GM21526 (cell line): Measurements from ENCODE around the gene DDX5.

Source experiments
- ATAC-seq: cut with Tn5 transposase; IDR thresholded peaks from one replicate; pipeline ENCODE4 v1.9.1; 2021; ENCODE audit warnings: moderate library complexity; ENCODE audit not compliant: unreplicated experiment, low FRiP score

Gene DDX5

GRCh38 chr17:64506201-64506575 is at the start of gene DDX5:
TSS of gene DDX5 (minus strand) at chr17:64506289. CDS start at chr17:64506119, 170 bp downstream.
- ATAC-seq, result peak; percentile 59

GRCh38 chr17:64555281-64555680 is 49.2 kb upstream of the DDX5 start:
- no peak for ATAC-seq

- ATAC-seq, result no peak
Observed at GRCh38 chr17:64554028-64554637, 48.0 kb upstream of the DDX5 start.

GRCh38 chr17:64551461-64551860 is 45.4 kb upstream of the DDX5 start:
- ATAC-seq, result no peak

- no peak for ATAC-seq
Observed at GRCh38 chr17:64547319-64547718, 41.2 kb upstream of the DDX5 start.

GRCh38 chr17:64546716-64547115 is 40.6 kb upstream of the DDX5 start:
- no peak for ATAC-seq

- ATAC-seq, result no peak
Observed at GRCh38 chr17:64544742-64545141, 38.7 kb upstream of the DDX5 start.

- ATAC-seq, result no peak
Observed at GRCh38 chr17:64540118-64540776, 34.2 kb upstream of the DDX5 start.

GRCh38 chr17:64538508-64539130 is 32.5 kb upstream of the DDX5 start:
- no peak for ATAC-seq

GRCh38 chr17:64537488-64537887 is 31.4 kb upstream of the DDX5 start:
- ATAC-seq, result no peak

- ATAC-seq, result no peak
Observed at GRCh38 chr17:64536913-64537312, 30.8 kb upstream of the DDX5 start.

GRCh38 chr17:64535357-64535756 is 29.3 kb upstream of the DDX5 start:
- no peak for ATAC-seq

GRCh38 chr17:64534187-64534586 is 28.1 kb upstream of the DDX5 start:
- ATAC-seq, result no peak

- no peak for ATAC-seq
Observed at GRCh38 chr17:64533784-64534183, 27.7 kb upstream of the DDX5 start.

- ATAC-seq, result no peak
Observed at GRCh38 chr17:64532409-64532808, 26.3 kb upstream of the DDX5 start.

- no peak for ATAC-seq
Observed at GRCh38 chr17:64531955-64532371, 25.9 kb upstream of the DDX5 start.

- ATAC-seq, result no peak
Observed at GRCh38 chr17:64529221-64529620, 23.1 kb upstream of the DDX5 start.

- no peak for ATAC-seq
Observed at GRCh38 chr17:64527914-64528313, 21.8 kb upstream of the DDX5 start.

- no peak for ATAC-seq
Observed at GRCh38 chr17:64520359-64520758, 14.3 kb upstream of the DDX5 start.

- ATAC-seq, result no peak
Observed at GRCh38 chr17:64519601-64520000, 13.5 kb upstream of the DDX5 start.

- no peak for ATAC-seq
Observed at GRCh38 chr17:64515829-64516228, 9.7 kb upstream of the DDX5 start.

GRCh38 chr17:64515419-64515818 is 9.3 kb upstream of the DDX5 start:
- ATAC-seq, result no peak
